ENCODE results near the gene GALR3.

- no peak for TF ChIP-seq CTCF (conservative IDR thresholded peaks at IDR 0.05 in 1 of 2, IDR thresholded peaks at IDR 0.05 in 1 of 2; ENCODE audit: low read depth in 1 of 2, low read length in 2 of 2)
- TF ChIP-seq EZH2 (IDR thresholded peaks at IDR 0.05; ENCODE audit: low read length, missing control alignments): no peak
These were observed 18.8 kb upstream of the GALR3 start for GRCh38 chr22:37804352-37804880.

All from fibroblast of lung (primary cell).